DND-41 (cell line): ENCODE results near the gene SPSB1.
A peak's percentile ranks its signal among the peaks of the same experiment; 100 is the strongest.

ENCODE experiments used
- ATAC-seq: fragments of 200-7000 bp; cut with Tn5 transposase; 3 replicates; pipeline ENCODE4 v1.9.1; 2021; ENCODE audit warnings: low read depth; ENCODE audit not compliant: insufficient read depth
- DNase-seq: peaks from one replicate; pipeline ENCODE4 v3.0.0-alpha.2; 2020
- H2AFZ ChIP-seq: 2 replicates; pipeline ENCODE4 v1.6.0; 2012; ENCODE audit warnings: low read depth, low read length
- H3K27ac ChIP-seq: 2 replicates; pipeline ENCODE4 v1.5.1; 2012; ENCODE audit warnings: low read length, inconsistent platforms
- H3K27me3 ChIP-seq: fragments of 200-600 bp; sonication (generic); 2 replicates; pipeline ENCODE4 v1.6.0; 2012; ENCODE audit warnings: low read length, mild to moderate bottlenecking, inconsistent platforms; ENCODE audit not compliant: insufficient read depth, poor library complexity
- H3K36me3 ChIP-seq: 2 replicates; pipeline ENCODE4 v1.5.1; 2012; ENCODE audit warnings: low read length, inconsistent platforms; ENCODE audit not compliant: insufficient read depth
- H3K4me1 ChIP-seq: 2 replicates; pipeline ENCODE4 v1.5.1; 2012; ENCODE audit warnings: mild to moderate bottlenecking, low read length; ENCODE audit not compliant: insufficient read depth
- H3K4me2 ChIP-seq: 2 replicates; pipeline ENCODE4 v1.6.0; 2012; ENCODE audit warnings: mild to moderate bottlenecking, moderate library complexity, low read length, inconsistent platforms; ENCODE audit not compliant: insufficient read depth
- H3K4me3 ChIP-seq, 2 experiments: fragments of 200-600 bp in 1 of 2; shearing (Covaris generic) in 1 of 2; 2 replicates each; pipeline ENCODE4 v1.5.1; 2012 to 2016; ENCODE audit warnings: inconsistent platforms in 2 of 2, low read length in 2 of 2, mild to moderate bottlenecking in 2 of 2, low read depth in 1 of 2, moderate library complexity in 1 of 2
- H3K79me2 ChIP-seq: 2 replicates; pipeline ENCODE4 v1.6.0; 2012; ENCODE audit warnings: low read length, inconsistent platforms; ENCODE audit not compliant: insufficient read depth
- H3K9ac ChIP-seq: 2 replicates; pipeline ENCODE4 v1.6.0; 2012; ENCODE audit warnings: low read depth, mild to moderate bottlenecking, inconsistent platforms, low read length, moderate library complexity
- H3K9me3 ChIP-seq: 2 replicates; pipeline ENCODE4 v1.5.1; 2012; ENCODE audit warnings: low read length, moderate library complexity, mild to moderate bottlenecking, inconsistent platforms; ENCODE audit not compliant: insufficient read depth, severe bottlenecking
- H4K20me1 ChIP-seq: 2 replicates; pipeline ENCODE4 v1.6.0; 2012; ENCODE audit warnings: low read length; ENCODE audit not compliant: insufficient read depth
- CTCF ChIP-seq: IDR thresholded peaks from 2 replicates; pipeline ENCODE4 v1.5.1; 2012; ENCODE audit warnings: borderline replicate concordance, low read length, moderate library complexity, mild to moderate bottlenecking; ENCODE audit not compliant: poor library complexity, severe bottlenecking; ENCODE audit errors: extremely low read depth
- EZH2 ChIP-seq: IDR thresholded peaks from 3 replicates; pipeline ENCODE4 v1.6.1; 2012; ENCODE audit warnings: borderline replicate concordance, low read depth, mild to moderate bottlenecking, moderate library complexity, low read length, inconsistent platforms; ENCODE audit not compliant: severe bottlenecking

Gene SPSB1

GRCh38 chr1:9249263-9249533 lies 43.5 kb upstream of the SPSB1 start:
- H3K9me3 ChIP-seq: no peaks in the 10 kb centered on the region
- DNase-seq (no peak), ATAC-seq (no peak)
- peaks cover 30% of the 10 kb centered on the region for H4K20me1 ChIP-seq
- peak overlapping the region; percentile 20; the same call in 1 of the 2 replicates for H3K4me2 ChIP-seq
- peaks cover 83% of the 10 kb centered on the region for H3K36me3 ChIP-seq
- peaks cover 56% of the 10 kb centered on the region for H3K4me1 ChIP-seq
- H3K4me3 ChIP-seq: no peak overlapping the region
- no peak overlapping the region for H2AFZ ChIP-seq
- H3K27ac ChIP-seq: peak overlapping the region; percentile 60
- H3K9ac ChIP-seq: peak overlapping the region; percentile 26; the same call in 1 of the 2 replicates
- H3K27me3 ChIP-seq: no peaks in the 10 kb centered on the region
- peaks cover 94% of the 10 kb centered on the region for H3K79me2 ChIP-seq
- no peak for TF ChIP-seq EZH2
- no peak for TF ChIP-seq CTCF

GRCh38 chr1:9249534-9250410 lies 42.9 kb upstream of the SPSB1 start:
- no peak overlapping the region for H3K4me3 ChIP-seq
- peak overlapping the region; percentile 60 for H3K27ac ChIP-seq
- DNase-seq (peak; percentile 64), ATAC-seq (peak; percentile 63)
- no peaks in the 10 kb centered on the region for H3K27me3 ChIP-seq
- peak overlapping the region; percentile 20; the same call in 1 of the 2 replicates for H3K4me2 ChIP-seq
- peaks cover 96% of the 10 kb centered on the region for H3K79me2 ChIP-seq
- no peaks in the 10 kb centered on the region for H3K9me3 ChIP-seq
- no peak overlapping the region for H2AFZ ChIP-seq
- TF ChIP-seq EZH2: no peak
- peak; percentile 78 for TF ChIP-seq CTCF
- peak overlapping the region; percentile 26; the same call in 1 of the 2 replicates for H3K9ac ChIP-seq
- peaks cover 83% of the 10 kb centered on the region for H3K36me3 ChIP-seq
- peaks cover 51% of the 10 kb centered on the region for H3K4me1 ChIP-seq
- peaks cover 31% of the 10 kb centered on the region for H4K20me1 ChIP-seq

GRCh38 chr1:9250411-9251381 lies 42.0 kb upstream of the SPSB1 start:
- peaks cover 79% of the 10 kb centered on the region for H3K36me3 ChIP-seq
- no peaks in the 10 kb centered on the region for H3K27me3 ChIP-seq
- TF ChIP-seq CTCF (no peak), EZH2 (no peak)
- H3K79me2 ChIP-seq: peaks cover 93% of the 10 kb centered on the region
- H3K9ac ChIP-seq: 0 out of 2 replicates have a peak overlapping the region, but pooled peaks have one; percentile 19
- no peak overlapping the region for H3K4me3 ChIP-seq
- peaks cover 33% of the 10 kb centered on the region for H4K20me1 ChIP-seq
- H3K4me1 ChIP-seq: peaks cover 41% of the 10 kb centered on the region
- peak overlapping the region; percentile 2; the same call in 1 of the 2 replicates for H3K4me2 ChIP-seq
- H2AFZ ChIP-seq: no peak overlapping the region
- ATAC-seq (no peak), DNase-seq (no peak)
- no peaks in the 10 kb centered on the region for H3K9me3 ChIP-seq
- peak overlapping the region; percentile 32; the same call in 1 of the 2 replicates for H3K27ac ChIP-seq
